CD4-positive, alpha-beta T cell (primary cell): ENCODE results near the gene KCNH4. TPM values are rescaled to one million over a fixed set of nuclear protein-coding genes. Genes with fewer than 3 reads are reported as not detected.
"Not testable (repeated sequence)": the region's sequence is repeated elsewhere in the genome, so short reads cannot be mapped to it uniquely, and the experiment has no call there.

Experiments
- ATAC-seq: fragments of 200-7000 bp; cut with Tn5 transposase; one replicate; pipeline ENCODE4 v1.10.0; 2022; ENCODE audit warnings: mild to moderate bottlenecking; ENCODE audit not compliant: poor library complexity
- CTCF ChIA-PET: fragments of 350-600 bp; sonication (Branson Sonifier 250); formaldehyde crosslinking; loops from one replicate; lab custom pipeline; 2021; ENCODE audit warnings: antibody characterized with exemption, inconsistent platforms; lab: Charles Lee
- POLR2A ChIA-PET: fragments of 350-600 bp; sonication (Branson Sonifier 250); formaldehyde crosslinking; loops from one replicate; lab custom pipeline; 2021; ENCODE audit warnings: antibody characterized with exemption, inconsistent platforms; lab: Charles Lee
- DNase-seq, 14 experiments: peaks; one replicate each; pipeline ENCODE4 v3.0.0-alpha.2; 2013 to 2020; ENCODE audit warnings: mixed read lengths in 2 of 14
- H3K27ac ChIP-seq, 2 donors: one replicate each; pipeline versions ENCODE4 v1.5.1 to v1.7.0; 2013; ENCODE audit warnings: low read length in 2 of 2, low read depth in 1 of 2, mild to moderate bottlenecking in 1 of 2
- H3K27me3 ChIP-seq, 2 experiments: 1 replicate in 1 of 2; 2 replicates in 1 of 2; pipeline versions ENCODE4 v1.6.1 to v1.7.0; 2013; ENCODE audit warnings: low read length in 2 of 2, control low read depth in 1 of 2, mild to moderate bottlenecking in 1 of 2, moderate library complexity in 1 of 2; ENCODE audit not compliant: insufficient read depth in 2 of 2, control insufficient read depth in 1 of 2
- H3K36me3 ChIP-seq: one replicate; pipeline ENCODE4 v1.6.1; 2013; ENCODE audit warnings: low read length, control low read depth; ENCODE audit not compliant: insufficient read depth
- H3K4me1 ChIP-seq: one replicate; pipeline ENCODE4 v1.6.1; 2013; ENCODE audit warnings: low read length, control low read depth; ENCODE audit not compliant: insufficient read depth
- H3K4me3 ChIP-seq: one replicate; pipeline ENCODE4 v1.5.1; 2013; ENCODE audit warnings: mild to moderate bottlenecking, low read length, moderate library complexity
- H3K9me3 ChIP-seq, 2 experiments: 1 replicate in 1 of 2; 2 replicates in 1 of 2; pipeline versions ENCODE4 v1.6.1 to v1.7.0; 2013; ENCODE audit warnings: low read length in 2 of 2, mild to moderate bottlenecking in 2 of 2, control low read depth in 1 of 2, moderate library complexity in 1 of 2; ENCODE audit not compliant: control insufficient read depth in 1 of 2, insufficient read depth in 1 of 2
- H3K27ac Mint-ChIP-seq: one replicate; pipeline ENCODE4 v1.8.0; 2020; ENCODE audit warnings: mixed read lengths
- H3K27me3 Mint-ChIP-seq: one replicate; pipeline ENCODE4 v1.8.0; 2021; ENCODE audit warnings: mixed read lengths
- H3K36me3 Mint-ChIP-seq: one replicate; pipeline ENCODE4 v1.8.0; 2021; ENCODE audit warnings: low read depth, mixed read lengths
- H3K4me1 Mint-ChIP-seq: one replicate; pipeline ENCODE4 v1.8.0; 2021; ENCODE audit warnings: low read depth, mixed read lengths
- H3K4me3 Mint-ChIP-seq: one replicate; pipeline ENCODE4 v1.8.0; 2020; ENCODE audit warnings: mild to moderate bottlenecking, mixed read lengths
- H3K9me3 Mint-ChIP-seq: one replicate; pipeline ENCODE4 v1.8.0; 2020; ENCODE audit warnings: mixed read lengths
- CTCF ChIP-seq: fragments of 200-600 bp; IDR thresholded peaks from one replicate; pipeline ENCODE4 v1.8.0; 2022; ENCODE audit warnings: antibody characterized with exemption, mild to moderate bottlenecking
- intact Hi-C, 2 experiments: fragments of 100-400 bp; cut with DNase I in 1 of 2; cut with micrococcal nuclease in 1 of 2; formaldehyde crosslinking; loops; one replicate each; pipeline versions ENCODE4 v1.15.1 to v1.9.0; 2023 to 2025; cut with DNase I, micrococcal nuclease
- total RNA-seq, 174 experiments: library from RNA in 2 of 174; stranded (reverse) in 2 of 174; gene quantifications; one replicate each; pipeline ENCODE4 v1.2.3 and lab custom pipeline; 2021 to 2026

KCNH4 gene
- total RNA-seq, 2 experiments from 2014 or later, result 0.17 to 0.25 TPM

- Histone ChIP-seq H3K4me1 (peaks cover 36% of the 10 kb centered on the region), H3K27me3 (no peaks in the 10 kb centered on the region), H3K4me3 (no peak overlapping the region), H3K9me3 (no peaks in the 10 kb centered on the region), H3K27ac (no peak overlapping the region), H3K36me3 (peaks cover 47% of the 10 kb centered on the region)
- ATAC-seq (no peak), DNase-seq (no peak)
- intact Hi-C loops, result no loop called here
- Mint-ChIP-seq H3K4me3 (no peak overlapping the region), H3K4me1 (peaks cover 48% of the 10 kb centered on the region), H3K36me3 (peaks cover 64% of the 10 kb centered on the region), H3K9me3 (no peaks in the 10 kb centered on the region), H3K27me3 (no peaks in the 10 kb centered on the region), H3K27ac (no peak overlapping the region)
- ChIA-PET CTCF (no interaction called here), POLR2A (interaction anchor here (0.6 kb wide), 1 partner anchor 399 kb away, joined by 5 read pairs; no protein-coding TSS in a partner anchor)
- no peak for TF ChIP-seq CTCF
Observed at GRCh38 chr17:42142371-42142896, 38.5 kb downstream of the KCNH4 start.

- CTCF ChIA-PET, result no interaction called here
- DNase-seq, result no peak
- TF ChIP-seq CTCF, result no peak
- H3K9me3 Mint-ChIP-seq, result no peaks in the 10 kb centered on the region
- Histone ChIP-seq H3K9me3 (no peaks in the 10 kb centered on the region), H3K36me3 (peaks cover 48% of the 10 kb centered on the region), H3K4me1 (peaks cover 43% of the 10 kb centered on the region), H3K4me3 (no peak overlapping the region), H3K27me3 (no peaks in the 10 kb centered on the region), H3K27ac (no peak overlapping the region)
- POLR2A ChIA-PET, result no interaction called here
- H3K4me3 Mint-ChIP-seq, result no peak overlapping the region
- H3K36me3 Mint-ChIP-seq, result peaks cover 57% of the 10 kb centered on the region
- intact Hi-C loops, result no loop called here
- no peak for ATAC-seq
- no peak overlapping the region for H3K27ac Mint-ChIP-seq
- H3K4me1 Mint-ChIP-seq, result peaks cover 51% of the 10 kb centered on the region
- H3K27me3 Mint-ChIP-seq, result no peaks in the 10 kb centered on the region
Observed at GRCh38 chr17:42141382-42141781, 39.6 kb downstream of the KCNH4 start.

- H3K4me3 Mint-ChIP-seq, H3K27me3 ChIP-seq, intact Hi-C loops, H3K27ac ChIP-seq, ATAC-seq, H3K4me3 ChIP-seq, POLR2A ChIA-PET, CTCF ChIA-PET, H3K27me3 Mint-ChIP-seq, H3K9me3 Mint-ChIP-seq, H3K9me3 ChIP-seq, H3K27ac Mint-ChIP-seq, DNase-seq: not testable (repeated sequence)
- H3K36me3 ChIP-seq, result peaks cover 52% of the 10 kb centered on the region
- H3K4me1 ChIP-seq, result peaks cover 50% of the 10 kb centered on the region
- peaks cover 58% of the 10 kb centered on the region for H3K4me1 Mint-ChIP-seq
- peaks cover 58% of the 10 kb centered on the region for H3K36me3 Mint-ChIP-seq
Observed at GRCh38 chr17:42140690-42141089, 40.3 kb downstream of the KCNH4 start.
